22Rv1 (cell line): ENCODE measurements around the gene PDE8B.

Experiments
- H3K27ac ChIP-seq: fragments of 450-650 bp; 2 replicates; pipeline ENCODE4 v1.5.1; 2017
- ZFX ChIP-seq: fragments of 450-650 bp; IDR thresholded peaks from 2 replicates; pipeline ENCODE4 v1.6.1; 2017; ENCODE audit warnings: antibody characterized with exemption, borderline replicate concordance
- TF ChIP-seq, protein P1 (sequence below): fragments of 450-650 bp; IDR thresholded peaks from 2 replicates; pipeline ENCODE4 v1.5.1; 2017; ENCODE audit warnings: mild to moderate bottlenecking

The PDE8B gene

DNA sequence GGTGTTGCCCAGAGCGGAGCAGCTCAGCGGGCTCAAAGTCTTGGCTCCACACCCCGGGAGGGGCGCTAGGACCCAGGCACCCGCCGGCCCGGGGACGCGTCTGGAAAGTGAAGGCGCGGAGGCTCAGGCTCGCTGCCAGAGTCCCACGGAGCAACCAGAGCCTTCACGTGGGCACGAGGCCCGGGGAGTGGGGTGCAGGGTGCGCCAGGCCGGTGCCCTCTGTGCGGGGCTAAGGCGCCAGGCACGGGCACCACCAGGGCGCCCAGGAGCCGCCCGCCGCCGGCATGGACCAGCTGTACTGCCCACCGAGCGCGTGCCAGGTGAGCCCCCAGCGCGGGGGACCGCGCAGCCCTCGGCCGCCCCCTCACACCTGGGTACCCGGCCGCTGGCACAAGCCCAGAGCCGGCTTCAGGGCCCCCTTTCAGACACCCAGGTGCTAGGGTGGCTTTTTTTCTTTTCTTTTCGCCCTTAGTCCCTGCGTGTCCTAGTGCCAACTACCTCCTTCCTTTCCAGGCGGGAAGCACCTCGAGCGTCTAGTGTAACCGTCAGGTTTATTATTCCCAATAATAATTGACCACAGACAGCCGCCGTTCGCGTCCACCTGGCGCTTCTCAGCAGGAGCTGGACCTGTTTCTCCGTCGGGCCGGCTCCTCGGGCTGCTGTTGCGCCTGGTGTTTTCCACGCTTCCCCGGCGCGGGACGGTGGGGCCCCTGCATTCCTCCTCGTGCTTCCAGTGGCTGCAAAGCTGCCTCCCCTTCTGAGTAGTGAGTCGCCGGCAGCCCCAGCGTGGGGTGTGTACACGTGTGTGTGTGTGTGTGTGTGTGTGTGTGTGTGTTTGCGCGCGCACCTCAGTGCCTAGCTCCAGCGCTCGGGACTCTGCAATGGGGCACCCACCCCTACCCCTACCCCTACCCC is 30.1 kb upstream of the PDE8B start:
- no peak for TF ChIP-seq ZFX
- TF ChIP-seq, protein P1, sequence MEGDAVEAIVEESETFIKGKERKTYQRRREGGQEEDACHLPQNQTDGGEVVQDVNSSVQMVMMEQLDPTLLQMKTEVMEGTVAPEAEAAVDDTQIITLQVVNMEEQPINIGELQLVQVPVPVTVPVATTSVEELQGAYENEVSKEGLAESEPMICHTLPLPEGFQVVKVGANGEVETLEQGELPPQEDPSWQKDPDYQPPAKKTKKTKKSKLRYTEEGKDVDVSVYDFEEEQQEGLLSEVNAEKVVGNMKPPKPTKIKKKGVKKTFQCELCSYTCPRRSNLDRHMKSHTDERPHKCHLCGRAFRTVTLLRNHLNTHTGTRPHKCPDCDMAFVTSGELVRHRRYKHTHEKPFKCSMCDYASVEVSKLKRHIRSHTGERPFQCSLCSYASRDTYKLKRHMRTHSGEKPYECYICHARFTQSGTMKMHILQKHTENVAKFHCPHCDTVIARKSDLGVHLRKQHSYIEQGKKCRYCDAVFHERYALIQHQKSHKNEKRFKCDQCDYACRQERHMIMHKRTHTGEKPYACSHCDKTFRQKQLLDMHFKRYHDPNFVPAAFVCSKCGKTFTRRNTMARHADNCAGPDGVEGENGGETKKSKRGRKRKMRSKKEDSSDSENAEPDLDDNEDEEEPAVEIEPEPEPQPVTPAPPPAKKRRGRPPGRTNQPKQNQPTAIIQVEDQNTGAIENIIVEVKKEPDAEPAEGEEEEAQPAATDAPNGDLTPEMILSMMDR: no peak
- H3K27ac ChIP-seq: no peak overlapping the region

DNA sequence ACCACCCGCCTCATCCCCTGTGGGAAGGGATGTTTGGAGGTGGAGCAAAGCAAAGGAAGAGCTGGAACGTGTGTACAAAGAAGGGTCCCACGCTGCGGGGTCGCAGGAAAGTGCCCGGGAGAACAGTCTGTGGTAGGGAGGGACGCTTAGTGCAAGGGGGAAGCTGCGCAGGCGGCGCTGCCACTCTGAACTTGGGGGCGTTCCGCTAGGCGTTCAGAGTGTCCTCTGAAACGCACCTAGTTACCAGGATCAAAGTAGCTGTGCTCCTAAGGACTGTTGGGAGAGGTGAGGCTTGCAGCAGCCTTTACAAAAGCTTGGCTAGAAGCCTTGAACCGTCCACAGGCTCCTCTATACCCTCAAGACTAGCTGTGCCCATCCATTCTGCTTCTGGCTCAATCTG is 29.3 kb upstream of the PDE8B start:
- no peak overlapping the region for H3K27ac ChIP-seq
- TF ChIP-seq, protein P1: no peak
- TF ChIP-seq ZFX: no peak

GRCh38 chr5:77181596-77182304 is 28.7 kb upstream of the PDE8B start:
- no peak overlapping the region for H3K27ac ChIP-seq
- TF ChIP-seq, protein P1: no peak
- no peak for TF ChIP-seq ZFX

DNA sequence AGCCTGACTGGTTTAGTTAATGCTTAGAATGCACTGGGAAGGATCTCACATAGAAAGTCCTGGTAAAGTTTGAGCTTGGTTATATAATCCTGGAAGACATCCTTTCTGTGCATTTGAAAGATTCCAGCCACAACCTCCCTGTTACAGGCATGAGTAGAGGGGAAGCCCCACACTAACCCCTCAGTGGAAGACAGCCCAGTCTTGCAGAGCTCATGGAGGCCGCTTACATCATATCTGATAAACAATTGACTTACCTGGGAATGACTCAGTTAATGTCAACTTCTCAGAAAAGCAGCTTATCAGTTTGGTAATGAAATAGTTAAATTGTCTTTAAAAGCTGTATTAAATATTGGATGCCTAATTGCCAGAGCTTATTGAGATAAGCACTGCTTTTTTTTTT is 28.1 kb upstream of the PDE8B start:
- TF ChIP-seq, protein P1: no peak
- no peak for TF ChIP-seq ZFX
- H3K27ac ChIP-seq: no peak overlapping the region

DNA sequence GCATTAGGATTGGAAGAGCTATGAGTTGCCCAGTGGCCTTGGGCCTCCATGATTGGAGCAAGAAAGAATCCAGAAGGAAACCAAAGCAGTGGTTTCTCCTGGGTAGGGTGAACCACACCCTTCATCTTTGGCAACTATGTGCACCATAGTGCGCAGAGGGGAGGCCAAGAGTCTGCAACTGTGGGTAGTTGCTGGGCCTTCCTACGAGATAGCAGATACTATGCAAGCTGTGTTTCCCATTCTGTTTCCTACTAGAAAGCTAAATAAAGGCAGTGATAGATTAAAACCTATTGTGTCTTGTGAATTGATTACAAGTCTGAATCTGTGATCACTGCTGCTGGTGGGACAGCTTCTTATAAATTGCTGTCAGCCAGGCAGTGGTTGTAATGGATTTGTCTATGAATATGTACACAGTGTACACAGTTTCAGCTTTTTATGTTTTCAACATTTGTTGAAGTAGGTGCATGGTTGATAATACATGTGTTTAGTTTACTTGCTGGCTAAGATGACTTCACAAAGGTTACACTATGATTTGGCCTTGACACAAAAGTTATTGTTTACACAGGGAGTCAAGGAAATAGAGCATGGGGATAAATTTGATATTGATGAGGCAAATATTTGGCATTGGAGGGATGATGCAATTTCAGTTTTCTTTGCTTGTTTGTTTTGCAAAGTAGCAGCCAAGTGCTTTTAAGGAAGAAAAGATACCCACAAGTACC is 23.7 kb upstream of the PDE8B start:
- no peak overlapping the region for H3K27ac ChIP-seq

GRCh38 chr5:77189421-77189820 is 21.1 kb upstream of the PDE8B start:
- H3K27ac ChIP-seq: no peak overlapping the region
- TF ChIP-seq, protein P1: no peak
- no peak for TF ChIP-seq ZFX

More for the DNA sequence above, 23.7 kb upstream of the PDE8B start:
- TF ChIP-seq, protein P1: no peak
- no peak for TF ChIP-seq ZFX
